PC-9 (cell line): ENCODE measurements around the gene NLK. TPM values are rescaled to one million over a fixed set of nuclear protein-coding genes. Genes with fewer than 3 reads are reported as not detected.

Experiments used
- BruUV-seq: library from RNA; stranded (reverse); fragments of 400-500 nt; replicated peaks from 2 replicates; lab custom pipeline; 2021; lab: Mats Ljungman, UMichigan
- CTCF ChIA-PET: fragments of 300-600 bp; sonication (Branson Sonifier 250); formaldehyde crosslinking; loops from one replicate; lab custom pipeline; 2022; ENCODE audit warnings: antibody characterized with exemption; lab: Charles Lee
- POLR2A ChIA-PET: fragments of 300-600 bp; sonication (Branson Sonifier 250); formaldehyde crosslinking; loops from one replicate; lab custom pipeline; 2022; ENCODE audit warnings: antibody characterized with exemption; ENCODE audit not compliant: unreplicated experiment; lab: Charles Lee
- DNase-seq, 2 experiments: peaks; one replicate each; pipeline versions ENCODE4 v3.0.0 to v3.0.0-alpha.2; 2015 to 2022; ENCODE audit warnings: mixed read lengths in 1 of 2
- H2AFZ ChIP-seq: fragments of 200-600 bp; sonication (generic); 2 replicates; pipeline ENCODE4 v1.8.1; 2017; ENCODE audit warnings: antibody characterized with exemption
- H3F3A ChIP-seq: fragments of 200-600 bp; sonication (generic); 2 replicates; pipeline ENCODE4 v1.8.1; 2017; ENCODE audit warnings: antibody characterized with exemption, mild to moderate bottlenecking, low read depth; ENCODE audit not compliant: insufficient read depth
- H3K27ac ChIP-seq: fragments of 200-600 bp; sonication (generic); 2 replicates; pipeline ENCODE4 v1.6.1; 2016; ENCODE audit warnings: mixed run types
- H3K27me3 ChIP-seq: fragments of 200-600 bp; sonication (generic); 2 replicates; pipeline ENCODE4 v1.6.1; 2016; ENCODE audit warnings: low read depth, mixed run types; ENCODE audit not compliant: insufficient read depth
- H3K36me3 ChIP-seq: fragments of 200-600 bp; sonication (generic); 2 replicates; pipeline ENCODE4 v1.6.1; 2016; ENCODE audit warnings: low read depth, mixed run types
- H3K4me1 ChIP-seq: fragments of 200-600 bp; sonication (generic); replicated peaks from 2 replicates; pipeline ENCODE4 v1.6.1; 2016; ENCODE audit warnings: mixed run types; ENCODE audit not compliant: insufficient read depth
- H3K4me2 ChIP-seq: fragments of 200-600 bp; sonication (generic); 2 replicates; pipeline ENCODE4 v1.6.1; 2017; ENCODE audit warnings: mixed run types
- H3K4me3 ChIP-seq: fragments of 200-600 bp; sonication (generic); 2 replicates; pipeline ENCODE4 v1.6.1; 2016; ENCODE audit warnings: mixed run types
- H3K79me2 ChIP-seq: fragments of 200-600 bp; sonication (generic); 2 replicates; pipeline ENCODE4 v1.6.1; 2017; ENCODE audit warnings: low read depth, mixed run types
- H3K9me2 ChIP-seq: fragments of 200-600 bp; sonication (generic); 2 replicates; pipeline ENCODE4 v1.8.1; 2017; ENCODE audit warnings: mild to moderate bottlenecking; ENCODE audit not compliant: insufficient read depth
- H3K9me3 ChIP-seq: fragments of 200-600 bp; sonication (generic); 2 replicates; pipeline ENCODE4 v1.8.1; 2016; ENCODE audit warnings: low read depth; ENCODE audit not compliant: insufficient read depth
- H4K20me1 ChIP-seq: fragments of 200-600 bp; sonication (generic); 2 replicates; pipeline ENCODE4 v1.8.1; 2017; ENCODE audit not compliant: insufficient read depth
- EZH2 ChIP-seq: fragments of 200-600 bp; sonication (generic); IDR thresholded peaks from 2 replicates; pipeline ENCODE4 v1.8.0; 2017; ENCODE audit warnings: antibody characterized with exemption, low read depth
- intact Hi-C: fragments of 100-400 bp; cut with micrococcal nuclease; formaldehyde crosslinking; loops from one replicate; pipeline ENCODE4 v1.10.0; 2022; ENCODE audit not compliant: unreplicated experiment
- total RNA-seq: library from RNA; stranded (reverse); gene quantifications from 2 replicates; pipeline ENCODE4 v1.2.3, GENCODE V29; 2021
- TF ChIP-seq, protein P1 (sequence below): fragments of 200-600 bp; sonication (generic); conservative IDR thresholded peaks from 2 replicates; pipeline ENCODE4 v1.6.1; 2017; ENCODE audit warnings: mixed run types, antibody characterized with exemption, mild to moderate bottlenecking, moderate library complexity

The NLK gene
- total RNA-seq, 1 experiment from 2014 or later = 20.7 TPM

- H3K36me3 ChIP-seq = 0 out of 2 replicates have a peak, but pooled peaks cover 8% of the 10 kb centered on the region
- H3F3A ChIP-seq = no peaks in the 10 kb centered on the region
- no peaks in the 10 kb centered on the region for H3K9me3 ChIP-seq
- H4K20me1 ChIP-seq = no peaks in the 10 kb centered on the region
- intact Hi-C loops = no loop called here
- TF ChIP-seq EZH2 = no peak
- TF ChIP-seq, protein P1, sequence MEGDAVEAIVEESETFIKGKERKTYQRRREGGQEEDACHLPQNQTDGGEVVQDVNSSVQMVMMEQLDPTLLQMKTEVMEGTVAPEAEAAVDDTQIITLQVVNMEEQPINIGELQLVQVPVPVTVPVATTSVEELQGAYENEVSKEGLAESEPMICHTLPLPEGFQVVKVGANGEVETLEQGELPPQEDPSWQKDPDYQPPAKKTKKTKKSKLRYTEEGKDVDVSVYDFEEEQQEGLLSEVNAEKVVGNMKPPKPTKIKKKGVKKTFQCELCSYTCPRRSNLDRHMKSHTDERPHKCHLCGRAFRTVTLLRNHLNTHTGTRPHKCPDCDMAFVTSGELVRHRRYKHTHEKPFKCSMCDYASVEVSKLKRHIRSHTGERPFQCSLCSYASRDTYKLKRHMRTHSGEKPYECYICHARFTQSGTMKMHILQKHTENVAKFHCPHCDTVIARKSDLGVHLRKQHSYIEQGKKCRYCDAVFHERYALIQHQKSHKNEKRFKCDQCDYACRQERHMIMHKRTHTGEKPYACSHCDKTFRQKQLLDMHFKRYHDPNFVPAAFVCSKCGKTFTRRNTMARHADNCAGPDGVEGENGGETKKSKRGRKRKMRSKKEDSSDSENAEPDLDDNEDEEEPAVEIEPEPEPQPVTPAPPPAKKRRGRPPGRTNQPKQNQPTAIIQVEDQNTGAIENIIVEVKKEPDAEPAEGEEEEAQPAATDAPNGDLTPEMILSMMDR = no peak
- no peak for DNase-seq
- H3K4me3 ChIP-seq = no peak overlapping the region
- no peaks in the 10 kb centered on the region for H3K27me3 ChIP-seq
- H3K79me2 ChIP-seq = no peaks in the 10 kb centered on the region
- ChIA-PET CTCF (no interaction called here), POLR2A (interaction anchor here (0.6 kb wide), 1 partner anchor 86 kb away, joined by 3 read pairs; no protein-coding TSS in a partner anchor)
- no peak overlapping the region for H3K4me2 ChIP-seq
- H2AFZ ChIP-seq = no peak overlapping the region
- BruUV-seq = no TSS peak
- H3K27ac ChIP-seq = no peak overlapping the region
- H3K4me1 ChIP-seq = no peaks in the 10 kb centered on the region
- no peaks in the 10 kb centered on the region for H3K9me2 ChIP-seq
Measured at GRCh38 chr17:28127196-28127595, 84.7 kb downstream of the NLK start.

DNA sequence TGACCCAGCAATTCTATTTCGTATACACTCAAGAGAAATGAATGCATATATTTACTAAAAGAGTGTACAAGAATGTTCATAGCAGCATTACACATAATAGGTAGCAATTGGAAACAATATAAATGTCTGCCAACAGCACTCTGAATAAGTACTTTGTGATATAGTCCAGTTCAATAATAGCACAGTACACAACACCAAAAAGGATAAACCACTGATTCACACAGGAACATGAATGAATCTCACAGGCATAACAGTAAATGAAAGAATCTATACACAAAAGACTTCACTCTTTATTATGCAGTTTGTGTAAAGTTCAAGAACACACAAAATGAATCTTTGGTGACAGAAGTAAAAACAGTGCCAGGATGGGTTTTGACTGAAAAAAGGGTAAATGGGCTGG is 86.3 kb downstream of the NLK start:
- intact Hi-C loops = no loop called here
- H3K4me3 ChIP-seq = no peak overlapping the region
- H4K20me1 ChIP-seq = no peaks in the 10 kb centered on the region
- H3K4me1 ChIP-seq = no peaks in the 10 kb centered on the region
- peaks cover 8% of the 10 kb centered on the region; the same call in 1 of the 2 replicates for H3K36me3 ChIP-seq
- H3F3A ChIP-seq = 0 out of 2 replicates have a peak, but pooled peaks cover 6% of the 10 kb centered on the region
- CTCF ChIA-PET = no interaction called here
- BruUV-seq = no TSS peak
- no peak overlapping the region for H3K27ac ChIP-seq
- DNase-seq = no peak
- POLR2A ChIA-PET = no interaction called here
- no peaks in the 10 kb centered on the region for H3K27me3 ChIP-seq
- no peak overlapping the region for H2AFZ ChIP-seq
- H3K9me2 ChIP-seq = no peaks in the 10 kb centered on the region
- TF ChIP-seq EZH2 = no peak
- TF ChIP-seq, protein P1 = no peak
- no peak overlapping the region for H3K4me2 ChIP-seq
- no peaks in the 10 kb centered on the region for H3K79me2 ChIP-seq
- no peaks in the 10 kb centered on the region for H3K9me3 ChIP-seq

- Histone ChIP-seq H3K4me1 (no peaks in the 10 kb centered on the region), H3K9me3 (no peaks in the 10 kb centered on the region), H3F3A (0 out of 2 replicates have a peak, but pooled peaks cover 6% of the 10 kb centered on the region), H3K4me3 (no peak overlapping the region), H3K79me2 (no peaks in the 10 kb centered on the region), H3K9me2 (no peaks in the 10 kb centered on the region), H3K27ac (no peak overlapping the region), H3K27me3 (no peaks in the 10 kb centered on the region), H3K36me3 (peaks cover 8% of the 10 kb centered on the region; the same call in 1 of the 2 replicates), H3K4me2 (no peak overlapping the region), H4K20me1 (no peaks in the 10 kb centered on the region), H2AFZ (no peak overlapping the region)
- BruUV-seq = no TSS peak
- ChIA-PET CTCF (interaction anchor here (0.6 kb wide), 2 partner anchors 59 to 532 kb away, joined by 3 read pairs; no protein-coding TSS in a partner anchor), POLR2A (no interaction called here)
- TF ChIP-seq EZH2 = no peak
- TF ChIP-seq, protein P1 = no peak
- no peak for DNase-seq
- intact Hi-C loops = no loop called here
Measured at GRCh38 chr17:28130472-28130871, 88.0 kb downstream of the NLK start.
